Nephron (organoid): ENCODE results near the gene PWWP2A.
A peak's percentile ranks its signal among the peaks of the same experiment; 100 is the strongest.

Experiments
- H3K27ac Mint-ChIP-seq, 3 experiments: 2 replicates each; pipeline ENCODE4 v1.8.0; 2020; ENCODE audit warnings: mixed read lengths in 3 of 3, mild to moderate bottlenecking in 2 of 3, moderate library complexity in 1 of 3
- H3K27me3 Mint-ChIP-seq: 2 replicates; pipeline ENCODE4 v1.8.0; 2021; ENCODE audit warnings: low read depth, mild to moderate bottlenecking, moderate library complexity, mixed read lengths
- H3K36me3 Mint-ChIP-seq: 2 replicates; pipeline ENCODE4 v1.8.0; 2020; ENCODE audit warnings: low read depth, mixed read lengths
- H3K4me1 Mint-ChIP-seq: 2 replicates; pipeline ENCODE4 v1.8.0; 2020; ENCODE audit warnings: mixed read lengths
- H3K4me3 Mint-ChIP-seq, 3 experiments: 2 replicates each; pipeline ENCODE4 v1.8.0; 2020; ENCODE audit warnings: mild to moderate bottlenecking in 3 of 3, mixed read lengths in 3 of 3, moderate library complexity in 2 of 3
- H3K9me3 Mint-ChIP-seq: 2 replicates; pipeline ENCODE4 v1.8.0; 2020; ENCODE audit warnings: mixed read lengths
- CTCF ChIP-seq, 3 experiments: fragments of 200-600 bp; sonication (generic); IDR thresholded peaks; one replicate each; pipeline ENCODE4 v1.5.0; 2021; ENCODE audit warnings: antibody characterized with exemption in 3 of 3; ENCODE audit not compliant: unreplicated experiment in 3 of 3

The PWWP2A gene

DNA sequence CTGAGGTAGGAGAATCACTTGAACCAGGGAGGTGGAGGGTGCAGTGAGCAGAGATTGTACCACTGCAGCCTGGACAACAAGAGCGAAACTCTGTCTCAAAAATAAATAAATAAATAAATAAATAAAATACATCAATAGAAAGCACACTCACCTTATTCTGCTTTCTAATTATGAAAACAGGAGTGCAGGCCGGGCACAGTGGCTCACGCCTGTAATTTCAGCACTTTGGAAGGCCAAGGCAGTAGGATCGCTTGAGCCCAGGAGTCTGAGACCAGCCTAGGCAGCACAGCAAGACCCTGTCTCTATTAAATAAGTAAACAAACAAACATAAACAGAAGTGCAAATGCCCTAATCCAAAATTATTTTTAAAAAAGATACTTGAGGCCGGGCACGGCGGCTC, 2.3 kb downstream of the PWWP2A start:
- no peaks in the 10 kb centered on the region for H3K9me3 Mint-ChIP-seq
- peaks cover 45% of the 10 kb centered on the region for H3K36me3 Mint-ChIP-seq
- no peak for TF ChIP-seq CTCF (IDR thresholded peaks at IDR 0.05; ENCODE audit: unreplicated experiment in 3 of 3)
- H3K4me1 Mint-ChIP-seq = peaks cover 9% of the 10 kb centered on the region
- no peak overlapping the region for H3K27ac Mint-ChIP-seq
- no peaks in the 10 kb centered on the region for H3K27me3 Mint-ChIP-seq
- peak overlapping the region; percentile 75 to 94 (median 80) for H3K4me3 Mint-ChIP-seq

- no peaks in the 10 kb centered on the region for H3K27me3 Mint-ChIP-seq
- H3K9me3 Mint-ChIP-seq = no peaks in the 10 kb centered on the region
- no peak for TF ChIP-seq CTCF (IDR thresholded peaks at IDR 0.05; ENCODE audit: unreplicated experiment in 3 of 3)
- no peak overlapping the region for H3K4me3 Mint-ChIP-seq
- no peak overlapping the region for H3K27ac Mint-ChIP-seq
- H3K36me3 Mint-ChIP-seq = peaks cover 53% of the 10 kb centered on the region
- H3K4me1 Mint-ChIP-seq = peaks cover 10% of the 10 kb centered on the region
Measured at GRCh38 chr5:160108124-160108523, 11.1 kb downstream of the PWWP2A start.

GRCh38 chr5:160105686-160106360, 13.4 kb downstream of the PWWP2A start:
- H3K27me3 Mint-ChIP-seq = no peaks in the 10 kb centered on the region
- H3K4me3 Mint-ChIP-seq = no peak overlapping the region
- H3K36me3 Mint-ChIP-seq = peaks cover 41% of the 10 kb centered on the region
- peaks cover 10% of the 10 kb centered on the region for H3K4me1 Mint-ChIP-seq
- H3K9me3 Mint-ChIP-seq = no peaks in the 10 kb centered on the region
- TF ChIP-seq CTCF (IDR thresholded peaks at IDR 0.05; ENCODE audit: unreplicated experiment in 3 of 3) = no peak
- peak overlapping the region; percentile 34 to 72 (median 56) for H3K27ac Mint-ChIP-seq

DNA sequence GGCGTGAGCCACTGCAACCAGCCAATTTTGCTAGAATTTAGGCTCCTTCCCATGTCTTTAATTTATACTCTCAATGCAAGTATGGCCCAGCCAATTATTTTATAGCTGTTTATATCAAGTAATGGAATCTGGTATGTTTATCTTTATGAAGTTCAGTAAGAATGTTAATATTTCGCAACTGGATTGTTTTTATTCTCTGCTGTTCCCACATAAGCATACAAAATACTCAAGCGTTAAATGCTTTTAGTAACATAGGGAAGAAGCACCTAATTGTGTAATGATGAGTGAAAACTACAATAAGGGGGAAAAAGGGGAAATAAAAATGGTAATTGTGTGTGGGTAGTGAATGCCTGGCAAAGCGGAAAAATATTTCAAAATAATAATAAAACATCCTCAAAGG, 21.3 kb downstream of the PWWP2A start:
- no peaks in the 10 kb centered on the region for H3K27me3 Mint-ChIP-seq
- H3K27ac Mint-ChIP-seq = peak overlapping the region in 1 of 3 experiments; percentile 70
- no peak overlapping the region for H3K4me3 Mint-ChIP-seq
- peaks cover 13% of the 10 kb centered on the region for H3K4me1 Mint-ChIP-seq
- H3K36me3 Mint-ChIP-seq = peaks cover 36% of the 10 kb centered on the region
- no peak for TF ChIP-seq CTCF (IDR thresholded peaks at IDR 0.05; ENCODE audit: unreplicated experiment in 3 of 3)
- no peaks in the 10 kb centered on the region for H3K9me3 Mint-ChIP-seq

GRCh38 chr5:160096178-160096577, 23.1 kb downstream of the PWWP2A start:
- peaks cover 13% of the 10 kb centered on the region for H3K4me1 Mint-ChIP-seq
- peaks cover 43% of the 10 kb centered on the region for H3K36me3 Mint-ChIP-seq
- no peaks in the 10 kb centered on the region for H3K9me3 Mint-ChIP-seq
- no peak for TF ChIP-seq CTCF (IDR thresholded peaks at IDR 0.05; ENCODE audit: unreplicated experiment in 3 of 3)
- no peak overlapping the region for H3K4me3 Mint-ChIP-seq
- no peak overlapping the region for H3K27ac Mint-ChIP-seq
- H3K27me3 Mint-ChIP-seq = no peaks in the 10 kb centered on the region
